HepG2 (cell line): Measurements from ENCODE around the gene NRGN. TPM values are rescaled to one million over a fixed set of nuclear protein-coding genes. Genes with fewer than 3 reads are reported as not detected.

ENCODE experiments used
- ATAC-seq: fragments of 200-7000 bp; cut with Tn5 transposase; 3 replicates; pipeline ENCODE4 v1.9.1; 2020; ENCODE audit warnings: mild to moderate bottlenecking, moderate library complexity
- BruUV-seq: library from RNA; stranded (reverse); fragments of 400-500 nt; replicated peaks from 2 replicates; lab custom pipeline; 2021; lab: Mats Ljungman, UMichigan
- CTCF ChIA-PET: fragments of 300-600 bp; formaldehyde crosslinking; extraction: SDS; loops from one replicate; lab custom pipeline; 2021; ENCODE audit warnings: low total read pairs, inconsistent platforms, low intra/inter-chr PET ratio; lab: Yijun Ruan, JAX
- POLR2A ChIA-PET: fragments of 350-600 bp; sonication (Branson Sonifier 250); formaldehyde crosslinking; loops from one replicate; lab custom pipeline; 2020; ENCODE audit warnings: antibody characterized with exemption, inconsistent platforms; lab: Yijun Ruan, JAX
- DNase-seq: peaks from one replicate; pipeline ENCODE4 v3.0.0-alpha.2; 2015; ENCODE audit warnings: low spot score
- FAIRE-seq: peaks from 3 replicates; lab custom pipeline; 2011; peaks lifted over from hg19 to GRCh38; lab: Jason Lieb, UNC
- H2AFZ ChIP-seq: one replicate; pipeline ENCODE4 v1.6.1; 2011; ENCODE audit warnings: low read length, inconsistent platforms
- H3K27ac ChIP-seq: fragments of 300-600 bp; 3 replicates; pipeline ENCODE4 v1.8.0; 2011; ENCODE audit warnings: mixed run types, mild to moderate bottlenecking, mixed read lengths, low read length, inconsistent platforms; ENCODE audit not compliant: insufficient read depth; ENCODE audit errors: extremely low read length
- H3K27me3 ChIP-seq, 2 experiments: fragments of 200-600 bp in 1 of 2; 2 replicates in 1 of 2; 3 replicates in 1 of 2; pipeline versions ENCODE4 v1.6.0 to v1.8.0; 2011; ENCODE audit warnings: low read length in 2 of 2, mild to moderate bottlenecking in 2 of 2, moderate library complexity in 2 of 2, inconsistent platforms in 1 of 2; ENCODE audit not compliant: insufficient read depth in 2 of 2, control insufficient read depth in 1 of 2
- H3K36me3 ChIP-seq, 2 experiments: fragments of 200-600 bp in 1 of 2; replicated peaks in 1 of 2; 2 replicates in 1 of 2; 3 replicates in 1 of 2; pipeline versions ENCODE4 v1.5.1 to v1.8.0; 2011; ENCODE audit warnings: low read length in 2 of 2, inconsistent platforms in 1 of 2; ENCODE audit not compliant: insufficient read depth in 2 of 2, control insufficient read depth in 1 of 2
- H3K4me1 ChIP-seq: 2 replicates; pipeline ENCODE4 v1.5.1; 2012; ENCODE audit warnings: low read length, inconsistent platforms; ENCODE audit not compliant: insufficient read depth
- H3K4me2 ChIP-seq: 2 replicates; pipeline ENCODE4 v1.6.0; 2011; ENCODE audit warnings: low read depth, low read length, inconsistent platforms
- H3K4me3 ChIP-seq, 3 experiments: fragments of 200-600 bp in 1 of 3; sonication (generic), shearing (Covaris generic) in 1 of 3; replicated peaks in 1 of 3; 2 replicates each; pipeline ENCODE4 v1.5.1; 2011 to 2016; ENCODE audit warnings: low read length in 3 of 3, inconsistent platforms in 2 of 3, low read depth in 2 of 3, mild to moderate bottlenecking in 2 of 3, control low read depth in 1 of 3, mixed read lengths in 1 of 3; ENCODE audit not compliant: insufficient read depth in 1 of 3
- H3K79me2 ChIP-seq: one replicate; pipeline ENCODE4 v1.6.1; 2011; ENCODE audit warnings: low read length, inconsistent platforms; ENCODE audit not compliant: insufficient read depth
- H3K9ac ChIP-seq: 2 replicates; pipeline ENCODE4 v1.6.0; 2011; ENCODE audit warnings: mild to moderate bottlenecking, low read depth, low read length, inconsistent platforms; ENCODE audit not compliant: insufficient read depth
- H3K9me3 ChIP-seq: 2 replicates; pipeline ENCODE4 v1.5.1; 2012; ENCODE audit warnings: mild to moderate bottlenecking, low read length
- H4K20me1 ChIP-seq: 2 replicates; pipeline ENCODE4 v1.6.0; 2011; ENCODE audit warnings: inconsistent platforms, mild to moderate bottlenecking, low read length, moderate library complexity; ENCODE audit not compliant: insufficient read depth
- BRF2 ChIP-seq: sonication (generic); formaldehyde crosslinking; IDR thresholded peaks from 2 replicates; pipeline ENCODE4 v1.8.1; 2022; ENCODE audit warnings: mild to moderate bottlenecking, missing genetic modification reagents
- FOSL2 ChIP-seq: sonication (generic); formaldehyde crosslinking; IDR thresholded peaks from 2 replicates; pipeline ENCODE4 v1.4.0; 2020; ENCODE audit warnings: missing genetic modification reagents
- GABPB1 ChIP-seq: IDR thresholded peaks from 2 replicates; pipeline ENCODE4 v1.6.1; 2016; ENCODE audit warnings: mild to moderate bottlenecking, missing genetic modification reagents, moderate library complexity, missing compliant biosample characterization
- KAT8 ChIP-seq: IDR thresholded peaks from 2 replicates; pipeline ENCODE4 v1.6.1; 2016; ENCODE audit warnings: missing genetic modification reagents, missing compliant biosample characterization
- MTERF4 ChIP-seq: sonication (generic); formaldehyde crosslinking; IDR thresholded peaks from 2 replicates; pipeline ENCODE4 v1.8.0; 2023; ENCODE audit warnings: mild to moderate bottlenecking, missing genetic modification reagents
- SMAD3 ChIP-seq: sonication (generic); formaldehyde crosslinking; IDR thresholded peaks from 2 replicates; pipeline ENCODE4 v1.4.0; 2020; ENCODE audit warnings: missing genetic modification reagents
- ZNF136 ChIP-seq: sonication (generic); formaldehyde crosslinking; IDR thresholded peaks from 2 replicates; pipeline ENCODE4 v1.8.1; 2022; ENCODE audit warnings: low read depth, mild to moderate bottlenecking, moderate library complexity, missing genetic modification reagents
- ZNF33A ChIP-seq: sonication (generic); formaldehyde crosslinking; IDR thresholded peaks from 2 replicates; pipeline ENCODE4 v1.5.1; 2020; ENCODE audit warnings: missing genetic modification reagents, mild to moderate bottlenecking, moderate library complexity, borderline replicate concordance
- ZNF609 ChIP-seq: sonication (generic); formaldehyde crosslinking; IDR thresholded peaks from 2 replicates; pipeline ENCODE4 v1.4.0; 2020; ENCODE audit warnings: mild to moderate bottlenecking, missing genetic modification reagents, borderline replicate concordance
- ZNF687 ChIP-seq: sonication (generic); formaldehyde crosslinking; IDR thresholded peaks from 2 replicates; pipeline ENCODE4 v1.5.1; 2020; ENCODE audit warnings: mild to moderate bottlenecking, missing genetic modification reagents, moderate library complexity
- ZSCAN22 ChIP-seq: sonication (generic); formaldehyde crosslinking; IDR thresholded peaks from 2 replicates; pipeline ENCODE4 v1.4.0; 2020; ENCODE audit warnings: mild to moderate bottlenecking, missing genetic modification reagents
- WGBS: methylation state at CpG from one replicate; pipeline ENCODE4 v1.1.6; 2017; ENCODE audit warnings: low lambda C conversion rate; 5-methylcytosine and 5-hydroxymethylcytosine counted together
- in situ Hi-C: cut with HindIII; loops from 2 replicates; pipeline ENCODE4 v1.10.0; 2017; ENCODE audit warnings: low pct_unique_long_range_greater_than_20kb; ENCODE audit not compliant: extremely low pct_ligation_motif_present
- intact Hi-C: fragments of 100-400 bp; cut with micrococcal nuclease; formaldehyde crosslinking; loops from one replicate; pipeline ENCODE4 v1.10.0; 2022; ENCODE audit not compliant: unreplicated experiment
- polyA plus RNA-seq, 8 experiments: library from polyadenylated mRNA; depleted of rRNA in 3 of 8; stranded (reverse) in 7 of 8; unstranded in 1 of 8; fragments of >200 nt; fragmentation: Illumina TruSeq in 4 of 8; extraction: Trizol in 4 of 8; gene quantifications; 2 replicates each; pipeline versions ENCODE4 v1.2.1 to v1.2.3, GENCODE V29; 2011 to 2016; ENCODE audit warnings: low read depth in 4 of 8, missing spikeins in 1 of 8, mixed read lengths in 1 of 8; ENCODE audit not compliant: insufficient read depth in 1 of 8
- total RNA-seq, 5 experiments: library from RNA; depleted of rRNA; stranded (reverse); fragments of >200 nt; fragmentation: Illumina TruSeq; extraction: Trizol; gene quantifications; 2 replicates each; pipeline ENCODE4 v1.2.3, GENCODE V29; 2016; ENCODE audit warnings: low read depth in 1 of 5

The NRGN gene
- total and polyA plus RNA-seq, 2 of the 13 experiments (the other 11 are each of a cell fraction or from before 2014, with no cell fraction given) = 0.22 TPM; not detected in 1

GRCh38 chr11:124751741-124752470 lies 12.2 kb downstream of the NRGN start, which contains the start of gene VSIG2:
Gene VSIG2 (minus strand): TSS chr11:124752255. CDS start chr11:124752137, 118 bp downstream.
- peak within 1 kb of the TSS; percentile 65; the same call in 1 of the 2 replicates for H3K9ac ChIP-seq
- no peak for TF ChIP-seq SMAD3 (CRISPR knock-in tag)
- no peak for TF ChIP-seq MTERF4 (CRISPR knock-in tag)
- TF ChIP-seq KAT8 (CRISPR knock-in tag) = 0 out of 2 replicates have a peak, but pooled peaks have one; percentile 22
- TF ChIP-seq ZNF687 (CRISPR knock-in tag) = peak; percentile 65; the same call in 1 of the 2 replicates
- TF ChIP-seq ZNF136 (CRISPR knock-in tag) = no peak
- TF ChIP-seq ZNF33A (CRISPR knock-in tag) = no peak
- TF ChIP-seq ZNF609 (CRISPR knock-in tag) = no peak
- no peak for TF ChIP-seq FOSL2 (CRISPR knock-in tag)
- no peak for TF ChIP-seq BRF2 (CRISPR knock-in tag)
- no peak for TF ChIP-seq ZSCAN22 (CRISPR knock-in tag)
- peak; percentile 53; the same call in 1 of the 2 replicates for TF ChIP-seq GABPB1

More at GRCh38 chr11:124751741-124752470, 12.2 kb downstream of the NRGN start, which contains the start of gene VSIG2:
- no TSS peak for BruUV-seq
- in situ Hi-C loops = no loop called here
- Histone ChIP-seq H3K4me3 (peak within 1 kb of the TSS; percentile 44 to 65 (median 60); a peak in 4 of 6 replicates), H3K27me3 (peaks cover 0 to 46% of the 10 kb centered on the region in 2 experiments; a peak in 4 of 5 replicates), H3K4me2 (peak within 1 kb of the TSS; percentile 71), H4K20me1 (no peaks in the 10 kb centered on the region), H3K4me1 (peaks cover 68% of the 10 kb centered on the region), H3K79me2 (no peaks in the 10 kb centered on the region), H3K27ac (no peak within 1 kb of the TSS), H3K9me3 (no peaks in the 10 kb centered on the region), H2AFZ (no peak within 1 kb of the TSS), H3K36me3 (no peaks in the 10 kb centered on the region)
- ChIA-PET POLR2A (interaction anchor here (1.3 to 1.5 kb wide), 3 partner anchors 11 to 78 kb away, joined by 3 to 8 read pairs (median 4); partner anchors contain the start of genes ESAM, NRGN, SIAE and SPA17), CTCF (no interaction called here)
- intact Hi-C loops = no loop called here
- ATAC-seq = peak; percentile 56
- FAIRE-seq = no peak
- no peak for DNase-seq
- WGBS = 21% methylated on average over 16 of the region's 42 CpGs
